MM.1S (cell line): ENCODE results near the gene SLC35F3.

Experiments
- EZH2phosphoT487 ChIP-seq: fragments of 300-600 bp; sonication (generic); IDR thresholded peaks from 2 replicates; pipeline ENCODE4 v1.6.1; 2018; ENCODE audit warnings: antibody characterized with exemption, low read length
- TF ChIP-seq, protein P1 (sequence below): fragments of 300-600 bp; sonication (generic); IDR thresholded peaks from 2 replicates; pipeline ENCODE4 v1.5.1; 2016; ENCODE audit warnings: antibody characterized with exemption, low read length, mixed read lengths

DNA sequence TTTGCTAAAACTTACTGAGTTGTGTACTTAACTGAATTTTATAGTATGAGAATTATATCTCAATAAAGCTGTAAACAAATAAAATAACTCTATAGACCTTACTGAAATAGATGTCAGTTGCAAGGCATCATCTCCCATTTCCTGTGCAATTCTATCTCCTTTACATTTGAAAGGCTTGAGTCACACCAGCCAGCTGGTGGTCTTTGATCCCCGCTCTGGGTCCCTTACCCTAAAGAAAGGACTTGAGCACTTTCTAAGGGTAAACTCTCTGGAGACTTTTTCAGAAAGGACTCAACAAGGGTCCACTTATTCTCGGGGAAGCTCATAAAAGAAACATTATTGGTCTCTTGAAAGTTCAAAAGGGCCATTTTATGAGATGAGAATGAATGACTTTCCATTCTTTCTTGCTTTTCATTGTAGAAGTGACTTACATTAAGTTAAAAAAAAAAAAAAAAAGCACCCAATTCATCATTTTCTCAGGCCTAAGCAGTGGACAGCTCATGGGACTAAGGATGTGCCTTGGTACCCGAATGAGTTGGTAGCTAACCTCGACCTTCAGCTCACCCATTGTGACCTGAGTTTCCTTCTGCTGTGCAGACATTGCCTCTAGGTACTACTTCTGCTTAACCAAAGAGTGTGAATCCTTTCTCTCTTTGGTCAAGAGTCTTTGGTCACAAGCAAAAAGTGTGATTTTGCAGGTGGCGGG lies 321.8 kb downstream of the SLC35F3 start:
- TF ChIP-seq, protein P1, sequence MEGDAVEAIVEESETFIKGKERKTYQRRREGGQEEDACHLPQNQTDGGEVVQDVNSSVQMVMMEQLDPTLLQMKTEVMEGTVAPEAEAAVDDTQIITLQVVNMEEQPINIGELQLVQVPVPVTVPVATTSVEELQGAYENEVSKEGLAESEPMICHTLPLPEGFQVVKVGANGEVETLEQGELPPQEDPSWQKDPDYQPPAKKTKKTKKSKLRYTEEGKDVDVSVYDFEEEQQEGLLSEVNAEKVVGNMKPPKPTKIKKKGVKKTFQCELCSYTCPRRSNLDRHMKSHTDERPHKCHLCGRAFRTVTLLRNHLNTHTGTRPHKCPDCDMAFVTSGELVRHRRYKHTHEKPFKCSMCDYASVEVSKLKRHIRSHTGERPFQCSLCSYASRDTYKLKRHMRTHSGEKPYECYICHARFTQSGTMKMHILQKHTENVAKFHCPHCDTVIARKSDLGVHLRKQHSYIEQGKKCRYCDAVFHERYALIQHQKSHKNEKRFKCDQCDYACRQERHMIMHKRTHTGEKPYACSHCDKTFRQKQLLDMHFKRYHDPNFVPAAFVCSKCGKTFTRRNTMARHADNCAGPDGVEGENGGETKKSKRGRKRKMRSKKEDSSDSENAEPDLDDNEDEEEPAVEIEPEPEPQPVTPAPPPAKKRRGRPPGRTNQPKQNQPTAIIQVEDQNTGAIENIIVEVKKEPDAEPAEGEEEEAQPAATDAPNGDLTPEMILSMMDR: no peak
- no peak for TF ChIP-seq EZH2phosphoT487
